ENCODE measurements around the gene UNC13B. TPM values are rescaled to one million over a fixed set of nuclear protein-coding genes. Genes with fewer than 3 reads are reported as not detected.

UNC13B gene
- total and polyA plus RNA-seq, 2 experiments from 2014 or later = 7.1 to 24.3 TPM

DNA sequence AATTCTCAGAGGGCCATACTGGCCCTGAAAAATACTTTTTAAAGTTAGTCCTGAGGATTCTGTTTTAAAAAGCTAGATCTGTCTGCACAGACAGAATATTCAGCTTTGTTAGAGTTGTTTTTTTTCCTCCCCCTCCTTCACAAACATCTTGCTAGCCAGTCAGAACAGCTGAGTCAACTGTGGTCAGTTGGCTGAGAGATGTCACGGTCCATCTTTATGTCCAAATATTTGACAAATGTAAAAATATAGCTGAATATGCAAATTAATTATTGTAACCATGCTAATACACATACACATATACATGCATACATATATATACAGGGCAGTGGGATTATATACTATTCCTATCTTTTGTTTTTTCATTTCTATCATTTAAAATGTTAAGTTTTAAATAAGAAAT is 33.9 kb downstream of the UNC13B start:
- no peak for DNase-seq (ENCODE audit: low spot score)
- Histone ChIP-seq H3K79me2 (no peaks in the 10 kb centered on the region), H3K4me1 (ENCODE audit: insufficient read depth) (no peaks in the 10 kb centered on the region), H3K9me2 (replicated peaks; ENCODE audit: insufficient read depth) (no peaks in the 10 kb centered on the region), H4K20me1 (ENCODE audit: insufficient read depth, poor library complexity, severe bottlenecking) (no peaks in the 10 kb centered on the region), H3K27ac (no peak overlapping the region), H2AFZ (no peak overlapping the region), H3K4me2 (no peak overlapping the region), H3K9me3 (ENCODE audit: low read depth) (peaks cover 16% of the 10 kb centered on the region), H3K27me3 (no peaks in the 10 kb centered on the region), H3K36me3 (replicated peaks; ENCODE audit: insufficient read depth, low read depth) (no peaks in the 10 kb centered on the region), H3K4me3 (no peak overlapping the region)
- WGBS (ENCODE audit: low lambda C conversion rate, missing lambda C conversion rate) = 88% methylated on average over 1 of the region's 1 CpG
- TF ChIP-seq EZH2 (IDR thresholded peaks at IDR 0.05; ENCODE audit: borderline replicate concordance) (no peak), EZH2phosphoT487 (IDR thresholded peaks at IDR 0.05; ENCODE audit: low read depth, severe bottlenecking, unreplicated experiment) (no peak)
- TF ChIP-seq, protein P1, sequence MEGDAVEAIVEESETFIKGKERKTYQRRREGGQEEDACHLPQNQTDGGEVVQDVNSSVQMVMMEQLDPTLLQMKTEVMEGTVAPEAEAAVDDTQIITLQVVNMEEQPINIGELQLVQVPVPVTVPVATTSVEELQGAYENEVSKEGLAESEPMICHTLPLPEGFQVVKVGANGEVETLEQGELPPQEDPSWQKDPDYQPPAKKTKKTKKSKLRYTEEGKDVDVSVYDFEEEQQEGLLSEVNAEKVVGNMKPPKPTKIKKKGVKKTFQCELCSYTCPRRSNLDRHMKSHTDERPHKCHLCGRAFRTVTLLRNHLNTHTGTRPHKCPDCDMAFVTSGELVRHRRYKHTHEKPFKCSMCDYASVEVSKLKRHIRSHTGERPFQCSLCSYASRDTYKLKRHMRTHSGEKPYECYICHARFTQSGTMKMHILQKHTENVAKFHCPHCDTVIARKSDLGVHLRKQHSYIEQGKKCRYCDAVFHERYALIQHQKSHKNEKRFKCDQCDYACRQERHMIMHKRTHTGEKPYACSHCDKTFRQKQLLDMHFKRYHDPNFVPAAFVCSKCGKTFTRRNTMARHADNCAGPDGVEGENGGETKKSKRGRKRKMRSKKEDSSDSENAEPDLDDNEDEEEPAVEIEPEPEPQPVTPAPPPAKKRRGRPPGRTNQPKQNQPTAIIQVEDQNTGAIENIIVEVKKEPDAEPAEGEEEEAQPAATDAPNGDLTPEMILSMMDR (IDR thresholded peaks at IDR 0.05; ENCODE audit: poor library complexity) = no peak

GRCh38 chr9:35198191-35198590 is 36.4 kb downstream of the UNC13B start:
- WGBS (ENCODE audit: low lambda C conversion rate, missing lambda C conversion rate) = 95% methylated on average over 4 of the region's 4 CpGs
- no peak overlapping the region for H3K27ac ChIP-seq
- H3K9me2 ChIP-seq (replicated peaks; ENCODE audit: insufficient read depth) = no peaks in the 10 kb centered on the region
- H2AFZ ChIP-seq = no peak overlapping the region
- H3K27me3 ChIP-seq = no peaks in the 10 kb centered on the region
- H3K9me3 ChIP-seq (ENCODE audit: low read depth) = peaks cover 2% of the 10 kb centered on the region
- no peaks in the 10 kb centered on the region for H4K20me1 ChIP-seq (ENCODE audit: insufficient read depth, poor library complexity, severe bottlenecking)
- no peak for DNase-seq (ENCODE audit: low spot score)
- no peak overlapping the region for H3K4me3 ChIP-seq
- no peaks in the 10 kb centered on the region for H3K36me3 ChIP-seq (replicated peaks; ENCODE audit: insufficient read depth, low read depth)
- no peaks in the 10 kb centered on the region for H3K79me2 ChIP-seq
- H3K4me1 ChIP-seq (ENCODE audit: insufficient read depth) = no peaks in the 10 kb centered on the region
- TF ChIP-seq, protein P1 (IDR thresholded peaks at IDR 0.05; ENCODE audit: poor library complexity) = no peak
- no peak for TF ChIP-seq EZH2phosphoT487 (IDR thresholded peaks at IDR 0.05; ENCODE audit: low read depth, severe bottlenecking, unreplicated experiment)
- TF ChIP-seq EZH2 (IDR thresholded peaks at IDR 0.05; ENCODE audit: borderline replicate concordance) = no peak
- no peak overlapping the region for H3K4me2 ChIP-seq

GRCh38 chr9:35203528-35203927 is 41.7 kb downstream of the UNC13B start:
- Histone ChIP-seq H3K79me2 (peaks cover 5% of the 10 kb centered on the region), H3K36me3 (replicated peaks; ENCODE audit: insufficient read depth, low read depth) (no peaks in the 10 kb centered on the region), H3K27ac (no peak overlapping the region), H3K9me2 (replicated peaks; ENCODE audit: insufficient read depth) (no peaks in the 10 kb centered on the region), H3K4me2 (no peak overlapping the region), H3K4me1 (ENCODE audit: insufficient read depth) (no peaks in the 10 kb centered on the region), H4K20me1 (ENCODE audit: insufficient read depth, poor library complexity, severe bottlenecking) (no peaks in the 10 kb centered on the region), H2AFZ (no peak overlapping the region), H3K9me3 (ENCODE audit: low read depth) (peaks cover 3% of the 10 kb centered on the region), H3K4me3 (no peak overlapping the region), H3K27me3 (no peaks in the 10 kb centered on the region)
- TF ChIP-seq EZH2 (IDR thresholded peaks at IDR 0.05; ENCODE audit: borderline replicate concordance) = no peak
- no peak for TF ChIP-seq EZH2phosphoT487 (IDR thresholded peaks at IDR 0.05; ENCODE audit: low read depth, severe bottlenecking, unreplicated experiment)
- TF ChIP-seq, protein P1 (IDR thresholded peaks at IDR 0.05; ENCODE audit: poor library complexity) = no peak
- WGBS (ENCODE audit: low lambda C conversion rate, missing lambda C conversion rate) = 100% methylated on average over 2 of the region's 2 CpGs
- no peak for DNase-seq (ENCODE audit: low spot score)

DNA sequence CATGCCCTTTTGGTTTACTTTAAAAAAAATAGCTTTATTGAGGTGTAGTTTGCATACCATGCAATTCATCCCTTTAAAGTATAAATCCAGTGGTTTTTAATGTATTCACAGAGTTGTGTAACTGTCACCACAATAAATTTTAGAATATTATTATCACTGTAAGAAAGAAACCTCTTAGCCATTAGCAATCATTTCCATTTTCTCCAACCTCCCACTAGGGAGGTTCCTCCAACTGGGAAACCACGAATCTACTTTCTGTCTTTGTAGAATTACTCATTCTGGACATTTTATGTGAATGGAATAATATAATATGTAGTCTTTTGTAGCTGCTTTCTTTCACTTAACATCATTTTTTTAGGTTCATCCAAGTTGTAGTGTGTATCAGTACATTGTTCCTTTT is 43.5 kb downstream of the UNC13B start:
- TF ChIP-seq EZH2phosphoT487 (IDR thresholded peaks at IDR 0.05; ENCODE audit: low read depth, severe bottlenecking, unreplicated experiment) = no peak
- TF ChIP-seq, protein P1 (IDR thresholded peaks at IDR 0.05; ENCODE audit: poor library complexity) = no peak
- no peak for TF ChIP-seq EZH2 (IDR thresholded peaks at IDR 0.05; ENCODE audit: borderline replicate concordance)
- Histone ChIP-seq H3K4me3 (no peak overlapping the region), H3K4me1 (ENCODE audit: insufficient read depth) (no peaks in the 10 kb centered on the region), H3K9me2 (replicated peaks; ENCODE audit: insufficient read depth) (no peaks in the 10 kb centered on the region), H3K9me3 (ENCODE audit: low read depth) (peaks cover 3% of the 10 kb centered on the region), H4K20me1 (ENCODE audit: insufficient read depth, poor library complexity, severe bottlenecking) (no peaks in the 10 kb centered on the region), H3K27me3 (no peaks in the 10 kb centered on the region), H3K79me2 (peaks cover 5% of the 10 kb centered on the region), H3K27ac (no peak overlapping the region), H2AFZ (no peak overlapping the region), H3K4me2 (no peak overlapping the region), H3K36me3 (replicated peaks; ENCODE audit: insufficient read depth, low read depth) (no peaks in the 10 kb centered on the region)
- DNase-seq (ENCODE audit: low spot score) = no peak
- WGBS (ENCODE audit: low lambda C conversion rate, missing lambda C conversion rate) = 89% methylated on average over 1 of the region's 1 CpG
